Measurements from ENCODE around the gene SDHC. TPM values are rescaled to one million over a fixed set of nuclear protein-coding genes. Genes with fewer than 3 reads are reported as not detected.
"Not testable (repeated sequence)": the region's sequence is repeated elsewhere in the genome, so short reads cannot be mapped to it uniquely, and the experiment has no call there.

SDHC gene
- total and polyA plus RNA-seq, 8 donors = 18.2 to 91.4 (median 56.3) TPM

DNA sequence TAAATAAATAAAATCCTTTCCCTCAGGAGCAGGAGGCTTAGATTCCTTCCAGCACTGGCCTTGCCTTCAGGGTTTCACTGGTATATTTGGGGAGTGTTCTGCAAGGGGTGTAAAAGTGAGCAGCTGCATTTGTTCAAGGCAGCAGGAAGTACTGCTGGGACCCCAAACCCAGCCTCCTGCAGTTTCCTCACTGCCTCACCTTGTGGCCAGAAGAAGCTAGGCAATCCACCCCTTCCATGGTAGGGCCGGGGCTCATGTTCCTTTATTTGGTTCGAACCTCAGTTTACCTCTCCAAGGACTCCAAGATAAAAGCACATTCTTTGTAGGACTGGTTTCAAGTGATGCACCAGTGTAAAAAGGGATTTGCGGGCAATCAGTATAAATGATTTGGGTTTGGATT lies 74.5 kb downstream of the SDHC start:
- H3K4me3 ChIP-seq = no peak overlapping the region
- DNase-seq (no peak), FAIRE-seq (no peak), ATAC-seq (no peak)
- intact Hi-C loops (cut with DNase I) = no loop called here
- no peaks in the 10 kb centered on the region for H3K9me3 ChIP-seq
- peaks cover 0 to 9% (median 6%) of the 10 kb centered on the region in 3 donors for H3K4me1 ChIP-seq
- 90 to 92% methylated on average over 3 of the region's 3 CpGs for WGBS, 2 donors
- no peaks in the 10 kb centered on the region for H3K27me3 ChIP-seq
- H3K27ac ChIP-seq = peak overlapping the region in 1 of 4 donors; percentile 98
- TF ChIP-seq, protein P1, sequence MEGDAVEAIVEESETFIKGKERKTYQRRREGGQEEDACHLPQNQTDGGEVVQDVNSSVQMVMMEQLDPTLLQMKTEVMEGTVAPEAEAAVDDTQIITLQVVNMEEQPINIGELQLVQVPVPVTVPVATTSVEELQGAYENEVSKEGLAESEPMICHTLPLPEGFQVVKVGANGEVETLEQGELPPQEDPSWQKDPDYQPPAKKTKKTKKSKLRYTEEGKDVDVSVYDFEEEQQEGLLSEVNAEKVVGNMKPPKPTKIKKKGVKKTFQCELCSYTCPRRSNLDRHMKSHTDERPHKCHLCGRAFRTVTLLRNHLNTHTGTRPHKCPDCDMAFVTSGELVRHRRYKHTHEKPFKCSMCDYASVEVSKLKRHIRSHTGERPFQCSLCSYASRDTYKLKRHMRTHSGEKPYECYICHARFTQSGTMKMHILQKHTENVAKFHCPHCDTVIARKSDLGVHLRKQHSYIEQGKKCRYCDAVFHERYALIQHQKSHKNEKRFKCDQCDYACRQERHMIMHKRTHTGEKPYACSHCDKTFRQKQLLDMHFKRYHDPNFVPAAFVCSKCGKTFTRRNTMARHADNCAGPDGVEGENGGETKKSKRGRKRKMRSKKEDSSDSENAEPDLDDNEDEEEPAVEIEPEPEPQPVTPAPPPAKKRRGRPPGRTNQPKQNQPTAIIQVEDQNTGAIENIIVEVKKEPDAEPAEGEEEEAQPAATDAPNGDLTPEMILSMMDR (IDR thresholded peaks at IDR 0.05) = no peak
- H3K36me3 ChIP-seq = no peaks in the 10 kb centered on the region

DNA sequence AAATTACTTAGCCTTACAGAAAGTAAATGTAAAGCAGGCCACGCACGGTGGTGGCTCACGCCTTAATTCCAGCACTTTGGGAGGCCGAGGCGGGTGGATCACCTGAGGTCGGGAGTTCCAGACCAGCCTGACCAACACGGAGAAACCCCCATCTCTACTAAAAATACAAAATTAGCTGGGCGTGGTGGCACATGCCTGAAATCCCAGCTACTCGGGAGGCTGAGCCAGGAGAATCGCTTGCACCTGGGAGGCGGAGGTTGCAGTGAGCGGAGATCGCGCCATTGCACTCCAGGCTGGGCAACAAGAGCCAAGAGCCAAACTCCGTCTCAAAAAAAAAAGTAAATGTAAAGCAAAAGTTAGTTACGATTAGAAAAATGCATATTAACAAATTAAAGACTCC lies 75.0 kb downstream of the SDHC start:
- FAIRE-seq; H3K9me3 ChIP-seq; H3K36me3 ChIP-seq; intact Hi-C loops (cut with DNase I); H3K4me1 ChIP-seq; ATAC-seq; H3K27me3 ChIP-seq: not testable (repeated sequence)
- Histone ChIP-seq H3K4me3 (peak overlapping the region in 3 of 4 donors; percentile 38 to 51 (median 43)), H3K27ac (peak overlapping the region; percentile 93 to 98 (median 95))
- 69 to 71% methylated on average over 16 of the region's 16 CpGs for WGBS, 2 donors
- DNase-seq = peak in 3 of 6 donors; percentile 22 to 46 (median 39)

GRCh38 chr1:161389691-161390558 lies 75.7 kb downstream of the SDHC start:
- ATAC-seq (peak; percentile 90 to 94 (median 91)), FAIRE-seq (no peak), DNase-seq (peak; percentile 96 to 99 (median 98))
- Histone ChIP-seq H3K27me3 (no peaks in the 10 kb centered on the region), H3K9me3 (no peaks in the 10 kb centered on the region), H3K4me3 (peak overlapping the region; percentile 27 to 61 (median 47)), H3K4me1 (peaks cover 0 to 9% (median 6%) of the 10 kb centered on the region in 3 donors), H3K27ac (peak overlapping the region; percentile 93 to 98 (median 95)), H3K36me3 (no peaks in the 10 kb centered on the region)
- intact Hi-C loops (cut with DNase I) = no loop called here
- WGBS, 2 donors = 1% methylated on average over 59 to 79 of the region's 79 CpGs
- TF ChIP-seq, protein P1 (IDR thresholded peaks at IDR 0.05) = no peak

DNA sequence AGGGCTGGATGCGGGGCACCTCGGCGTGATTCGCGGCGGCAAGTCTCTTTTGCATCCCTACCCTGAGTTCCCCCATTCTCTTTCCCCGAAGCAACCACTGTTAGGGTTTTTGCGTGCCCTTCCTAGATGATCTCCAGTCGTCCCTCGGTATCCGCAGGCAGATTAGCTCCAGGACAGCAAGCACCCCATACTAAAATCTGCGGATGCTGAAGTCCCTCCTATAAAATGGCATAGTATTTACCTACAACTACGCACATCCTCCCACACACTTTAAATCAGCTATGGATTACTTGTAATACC lies 76.3 kb downstream of the SDHC start:
- no peak for FAIRE-seq
- no peaks in the 10 kb centered on the region for H3K9me3 ChIP-seq
- peak overlapping the region in 3 of 4 donors; percentile 52 to 63 (median 62) for H3K27ac ChIP-seq
- DNase-seq = no peak
- peaks cover 0 to 9% (median 6%) of the 10 kb centered on the region in 3 donors for H3K4me1 ChIP-seq
- WGBS, 2 donors = 7 to 8% methylated on average over 13 of the region's 13 CpGs
- peak in 1 of 4 donors; percentile 0 for ATAC-seq
- no peaks in the 10 kb centered on the region for H3K27me3 ChIP-seq
- no peaks in the 10 kb centered on the region for H3K36me3 ChIP-seq
- intact Hi-C loops (cut with DNase I) = no loop called here
- TF ChIP-seq, protein P1 (IDR thresholded peaks at IDR 0.05) = no peak
- H3K4me3 ChIP-seq = peak overlapping the region; percentile 18 to 61 (median 47)

- H3K9me3 ChIP-seq; DNase-seq; H3K4me1 ChIP-seq; H3K36me3 ChIP-seq; H3K27ac ChIP-seq; H3K27me3 ChIP-seq; intact Hi-C loops (cut with DNase I); H3K4me3 ChIP-seq; FAIRE-seq; ATAC-seq: not testable (repeated sequence)
- 94 to 96% methylated on average over 7 of the region's 7 CpGs for WGBS, 2 donors
Observed at GRCh38 chr1:161391136-161391535, 77.0 kb downstream of the SDHC start.

DNA sequence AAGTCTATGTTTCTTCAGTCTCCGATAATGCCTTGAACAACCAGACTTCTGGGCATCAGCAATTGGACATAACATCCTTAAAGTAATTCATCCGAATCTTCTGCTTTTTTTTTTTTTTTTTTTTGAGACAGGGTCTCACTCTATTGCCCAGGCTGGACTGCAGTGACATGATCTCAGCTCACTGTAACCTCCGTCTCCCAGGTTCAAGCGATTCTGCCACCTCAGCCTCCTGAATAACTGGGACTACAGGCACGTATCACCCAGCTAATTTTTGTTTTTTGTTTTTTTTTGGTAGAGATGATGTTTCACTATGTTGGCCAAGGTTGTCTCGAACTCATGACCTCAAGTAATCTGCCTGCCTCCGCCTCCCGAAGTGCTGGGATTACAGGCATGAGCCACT lies 77.4 kb downstream of the SDHC start:
- WGBS, 2 donors = 85% methylated on average over 8 of the region's 8 CpGs
- TF ChIP-seq, protein P1 (IDR thresholded peaks at IDR 0.05) = no peak
- FAIRE-seq (no peak), ATAC-seq (no peak), DNase-seq (no peak)
- no peaks in the 10 kb centered on the region for H3K27me3 ChIP-seq
- no peaks in the 10 kb centered on the region for H3K36me3 ChIP-seq
- intact Hi-C loops (cut with DNase I) = no loop called here
- H3K4me1 ChIP-seq = peaks cover 0 to 7% (median 6%) of the 10 kb centered on the region in 3 donors
- no peak overlapping the region for H3K4me3 ChIP-seq
- H3K27ac ChIP-seq = no peak overlapping the region
- H3K9me3 ChIP-seq = no peaks in the 10 kb centered on the region
